OCI-LY3 (cell line): ENCODE measurements around the gene OPCML.

Source experiments
- H2AFZ ChIP-seq: fragments of 200-600, 300-600 bp; shearing (Covaris generic); 2 replicates; pipeline ENCODE4 v1.6.0; 2014; ENCODE audit warnings: antibody characterized with exemption, low read depth, low read length
- H3K27ac ChIP-seq: fragments of 200-600, 300-600 bp; sonication (generic); 2 replicates; pipeline ENCODE4 v1.5.1; 2014; ENCODE audit warnings: mild to moderate bottlenecking, low read length, moderate library complexity, mixed read lengths
- H3K27me3 ChIP-seq: fragments of 200-600, 300-600 bp; sonication (generic); 2 replicates; pipeline ENCODE4 v1.6.1; 2014; ENCODE audit warnings: low read depth, low read length, mixed read lengths
- H3K36me3 ChIP-seq: fragments of 200-600, 300-600 bp; sonication (generic); replicated peaks from 2 replicates; pipeline ENCODE3; 2014; ENCODE audit warnings: low read depth, low read length, mixed read lengths
- H3K4me1 ChIP-seq: fragments of 300-600, 200-600 bp; sonication (generic); 2 replicates; pipeline ENCODE4 v1.6.1; 2014; ENCODE audit warnings: low read length, mixed read lengths
- H3K4me2 ChIP-seq: fragments of 200-600, 300-600 bp; sonication (generic); 2 replicates; pipeline ENCODE4 v1.6.1; 2014; ENCODE audit warnings: low read length, mixed read lengths
- H3K4me3 ChIP-seq: fragments of 300-600, 200-600 bp; sonication (generic); 2 replicates; pipeline ENCODE4 v1.5.1; 2014; ENCODE audit warnings: antibody characterized with exemption, mild to moderate bottlenecking, low read length, moderate library complexity
- H3K79me2 ChIP-seq: fragments of 300-600, 200-600 bp; shearing (Covaris generic); 2 replicates; pipeline ENCODE4 v1.6.1; 2014; ENCODE audit warnings: mild to moderate bottlenecking, low read length, mixed read lengths
- H3K9ac ChIP-seq: fragments of 300-600, 200-600 bp; shearing (Covaris generic); 2 replicates; pipeline ENCODE4 v1.6.0; 2014; ENCODE audit warnings: mild to moderate bottlenecking, low read length, moderate library complexity
- H3K9me3 ChIP-seq: fragments of 200-600, 300-600 bp; shearing (Covaris generic); 2 replicates; pipeline ENCODE4 v1.6.1; 2014; ENCODE audit warnings: low read length, mixed read lengths; ENCODE audit not compliant: insufficient read depth
- H4K20me1 ChIP-seq: fragments of 200-600, 300-600 bp; sonication (generic); 2 replicates; pipeline ENCODE4 v1.6.1; 2016; ENCODE audit warnings: low read length, mixed read lengths; ENCODE audit not compliant: insufficient read depth
- CTCF ChIP-seq: fragments of 200-600, 300-600 bp; sonication (generic); IDR thresholded peaks from 2 replicates; pipeline ENCODE4 v1.5.1; 2014; ENCODE audit warnings: antibody characterized with exemption, low read length, low read depth
- EZH2phosphoT487 ChIP-seq: fragments of 200-600 bp; shearing (Covaris generic); IDR thresholded peaks from 2 replicates; pipeline ENCODE4 v1.6.1; 2018; ENCODE audit warnings: antibody characterized with exemption, mixed run types, low read depth

OPCML gene

GRCh38 chr11:133258751-133259150, 273.6 kb downstream of the OPCML start:
- H3K4me2 ChIP-seq, result no peak overlapping the region
- no peaks in the 10 kb centered on the region for H3K36me3 ChIP-seq
- TF ChIP-seq CTCF, result no peak
- no peak for TF ChIP-seq EZH2phosphoT487

GRCh38 chr11:133254601-133255000, 277.7 kb downstream of the OPCML start:
- Histone ChIP-seq H3K4me2 (no peak overlapping the region), H4K20me1 (no peaks in the 10 kb centered on the region)
- TF ChIP-seq EZH2phosphoT487 (no peak), CTCF (no peak)

More at GRCh38 chr11:133258751-133259150, 273.6 kb downstream of the OPCML start:
- Histone ChIP-seq H3K4me1 (no peaks in the 10 kb centered on the region), H3K9me3 (no peaks in the 10 kb centered on the region), H3K79me2 (no peaks in the 10 kb centered on the region), H3K27ac (no peak overlapping the region), H2AFZ (no peak overlapping the region), H3K9ac (no peak overlapping the region), H3K4me3 (no peak overlapping the region), H4K20me1 (no peaks in the 10 kb centered on the region), H3K27me3 (no peaks in the 10 kb centered on the region)

GRCh38 chr11:133253570-133253969, 278.7 kb downstream of the OPCML start:
- H3K36me3 ChIP-seq, result no peaks in the 10 kb centered on the region
- H3K4me3 ChIP-seq, result no peak overlapping the region
- no peak for TF ChIP-seq CTCF
- no peak for TF ChIP-seq EZH2phosphoT487
- no peaks in the 10 kb centered on the region for H3K4me1 ChIP-seq
- no peaks in the 10 kb centered on the region for H3K9me3 ChIP-seq
- H3K27ac ChIP-seq, result no peak overlapping the region
- no peak overlapping the region for H3K9ac ChIP-seq
- H2AFZ ChIP-seq, result no peak overlapping the region
- no peaks in the 10 kb centered on the region for H3K27me3 ChIP-seq
- H3K79me2 ChIP-seq, result no peaks in the 10 kb centered on the region
- no peak overlapping the region for H3K4me2 ChIP-seq
- H4K20me1 ChIP-seq, result no peaks in the 10 kb centered on the region

More at GRCh38 chr11:133254601-133255000, 277.7 kb downstream of the OPCML start:
- Histone ChIP-seq H3K27ac (no peak overlapping the region), H2AFZ (no peak overlapping the region), H3K9ac (no peak overlapping the region), H3K36me3 (no peaks in the 10 kb centered on the region), H3K4me3 (no peak overlapping the region), H3K9me3 (no peaks in the 10 kb centered on the region), H3K27me3 (no peaks in the 10 kb centered on the region), H3K4me1 (no peaks in the 10 kb centered on the region), H3K79me2 (no peaks in the 10 kb centered on the region)

- Histone ChIP-seq H3K27me3 (no peaks in the 10 kb centered on the region), H3K4me3 (no peak overlapping the region), H3K36me3 (no peaks in the 10 kb centered on the region), H3K4me2 (no peak overlapping the region), H2AFZ (no peak overlapping the region), H3K9me3 (no peaks in the 10 kb centered on the region), H3K79me2 (no peaks in the 10 kb centered on the region), H3K9ac (no peak overlapping the region), H3K4me1 (no peaks in the 10 kb centered on the region), H4K20me1 (no peaks in the 10 kb centered on the region), H3K27ac (no peak overlapping the region)
- TF ChIP-seq EZH2phosphoT487 (no peak), CTCF (no peak)
These were observed 280.5 kb downstream of the OPCML start for GRCh38 chr11:133251841-133252240.
